ENCODE measurements around the gene LAG3.

Gene LAG3

GRCh38 chr12:6820166-6820565 is 47.8 kb downstream of the LAG3 start:
- in situ Hi-C loops (cut with MboI; ENCODE audit: low sequenced_read_pairs) = loop anchor here (10.0 kb wide), 1 partner anchor 65 kb away; the partner anchor contains the start of gene MLF2

GRCh38 chr12:6821591-6822425 is 49.5 kb downstream of the LAG3 start, which contains the start of gene GPR162:
Gene GPR162 (plus strand): TSS chr12:6821821. CDS start chr12:6823899, 2,078 bp downstream.
- in situ Hi-C loops (cut with MboI; ENCODE audit: low sequenced_read_pairs) = loop anchor here (10.0 kb wide), 1 partner anchor 67 kb away; the partner anchor contains the start of gene MLF2

- in situ Hi-C loops (cut with MboI; ENCODE audit: low sequenced_read_pairs) = loop anchor here (10.0 kb wide), 1 partner anchor 68 kb away; the partner anchor contains the start of gene MLF2
Measured at GRCh38 chr12:6822426-6823135, 50.3 kb downstream of the LAG3 start.

GRCh38 chr12:6823182-6824084 is 51.1 kb downstream of the LAG3 start:
- in situ Hi-C loops (cut with MboI; ENCODE audit: low sequenced_read_pairs) = loop anchor here (10.0 kb wide), 1 partner anchor 69 kb away; the partner anchor contains the start of gene MLF2

- in situ Hi-C loops (cut with MboI; ENCODE audit: low sequenced_read_pairs) = loop anchor here (10.0 kb wide), 1 partner anchor 69 kb away; the partner anchor contains the start of gene MLF2
Measured at GRCh38 chr12:6824085-6824775, 51.9 kb downstream of the LAG3 start.

GRCh38 chr12:6824901-6825381 is 52.6 kb downstream of the LAG3 start:
- in situ Hi-C loops (cut with MboI; ENCODE audit: low sequenced_read_pairs) = loop anchor here (10.0 kb wide), 1 partner anchor 70 kb away; the partner anchor contains the start of gene MLF2

DNA sequence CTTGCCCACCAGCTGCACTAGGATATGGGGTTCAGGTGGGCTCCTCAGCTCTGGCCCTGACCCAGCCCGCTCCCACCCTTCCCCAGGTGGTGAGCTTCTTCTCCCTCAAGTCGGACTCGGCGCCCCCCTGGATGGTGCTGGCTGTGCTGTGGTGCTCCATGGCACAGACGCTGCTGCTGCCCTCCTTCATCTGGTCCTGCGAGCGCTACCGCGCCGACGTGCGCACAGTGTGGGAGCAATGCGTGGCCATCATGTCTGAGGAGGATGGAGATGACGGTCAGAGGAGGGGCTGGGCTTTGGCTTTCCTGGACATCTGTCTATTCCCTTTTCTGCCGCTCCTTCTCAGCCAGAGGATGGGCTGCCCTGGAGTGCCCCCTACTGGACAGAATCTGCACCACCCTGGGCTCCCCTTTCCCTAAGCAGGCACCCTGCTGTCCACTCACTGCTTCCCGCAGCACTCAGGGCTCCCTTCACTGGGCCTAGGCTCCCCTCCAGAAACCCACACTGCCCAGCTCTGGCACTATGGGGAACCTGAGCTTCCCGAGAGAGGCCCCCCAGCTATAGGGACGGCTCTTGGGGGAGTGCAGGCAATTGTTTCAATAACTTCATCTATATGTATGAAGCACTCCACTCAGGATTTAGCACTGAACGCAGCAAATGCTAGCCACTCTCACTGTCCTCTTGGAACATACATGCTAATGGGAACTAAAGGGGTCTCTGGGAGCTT is 53.2 kb downstream of the LAG3 start:
- in situ Hi-C loops (cut with MboI; ENCODE audit: low sequenced_read_pairs) = loop anchor here (10.0 kb wide), 1 partner anchor 71 kb away; the partner anchor contains the start of gene MLF2

DNA sequence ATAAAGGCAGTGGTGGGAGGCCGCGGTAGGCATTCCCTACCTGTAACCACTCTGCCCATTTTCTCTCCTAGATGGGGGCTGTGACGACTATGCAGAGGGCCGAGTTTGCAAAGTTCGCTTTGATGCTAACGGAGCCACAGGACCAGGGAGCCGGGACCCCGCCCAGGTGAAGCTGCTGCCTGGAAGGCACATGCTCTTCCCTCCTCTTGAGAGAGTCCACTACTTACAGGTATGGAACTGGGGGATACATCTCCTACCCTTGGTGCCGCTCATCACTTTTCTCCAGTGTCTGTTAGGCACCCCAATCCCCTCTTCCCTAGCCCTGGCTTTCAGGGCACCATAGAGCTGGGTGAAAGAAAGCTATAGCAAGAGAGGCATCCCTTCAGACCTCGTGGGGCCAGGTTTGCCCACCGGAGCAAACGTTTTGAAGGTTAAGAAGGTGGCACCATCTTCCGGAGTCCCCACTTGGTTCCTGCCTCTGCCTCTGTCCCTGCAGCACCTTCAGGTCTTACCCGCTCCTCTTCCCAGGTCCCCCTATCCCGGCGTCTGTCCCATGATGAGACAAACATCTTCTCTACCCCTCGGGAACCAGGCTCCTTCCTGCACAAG is 53.9 kb downstream of the LAG3 start:
- in situ Hi-C loops (cut with MboI; ENCODE audit: low sequenced_read_pairs) = loop anchor here (10.0 kb wide), 1 partner anchor 71 kb away; the partner anchor contains the start of gene MLF2

GRCh38 chr12:6826734-6827436 is 54.6 kb downstream of the LAG3 start:
- in situ Hi-C loops (cut with MboI; ENCODE audit: low sequenced_read_pairs) = loop anchor here (10.0 kb wide), 1 partner anchor 72 kb away; the partner anchor contains the start of gene MLF2

- in situ Hi-C loops (cut with MboI; ENCODE audit: low sequenced_read_pairs) = loop anchor here (10.0 kb wide), 1 partner anchor 73 kb away; the partner anchor contains the start of gene MLF2
Measured at GRCh38 chr12:6827437-6827911, 55.2 kb downstream of the LAG3 start.

Measured in HL-60/S4 treated with phorbol 12-myristate 13-acetate at 8.2 ng/mL for 4 days and 3 days (cell line).